ENCODE measurements around the gene GPR32. TPM values are rescaled to one million over a fixed set of nuclear protein-coding genes. Genes with fewer than 3 reads are reported as not detected.

The GPR32 gene
- total and polyA plus RNA-seq, 10 of the 15 experiments (the other 5 are each of a cell fraction or from before 2014, with no cell fraction given) = not detected

DNA sequence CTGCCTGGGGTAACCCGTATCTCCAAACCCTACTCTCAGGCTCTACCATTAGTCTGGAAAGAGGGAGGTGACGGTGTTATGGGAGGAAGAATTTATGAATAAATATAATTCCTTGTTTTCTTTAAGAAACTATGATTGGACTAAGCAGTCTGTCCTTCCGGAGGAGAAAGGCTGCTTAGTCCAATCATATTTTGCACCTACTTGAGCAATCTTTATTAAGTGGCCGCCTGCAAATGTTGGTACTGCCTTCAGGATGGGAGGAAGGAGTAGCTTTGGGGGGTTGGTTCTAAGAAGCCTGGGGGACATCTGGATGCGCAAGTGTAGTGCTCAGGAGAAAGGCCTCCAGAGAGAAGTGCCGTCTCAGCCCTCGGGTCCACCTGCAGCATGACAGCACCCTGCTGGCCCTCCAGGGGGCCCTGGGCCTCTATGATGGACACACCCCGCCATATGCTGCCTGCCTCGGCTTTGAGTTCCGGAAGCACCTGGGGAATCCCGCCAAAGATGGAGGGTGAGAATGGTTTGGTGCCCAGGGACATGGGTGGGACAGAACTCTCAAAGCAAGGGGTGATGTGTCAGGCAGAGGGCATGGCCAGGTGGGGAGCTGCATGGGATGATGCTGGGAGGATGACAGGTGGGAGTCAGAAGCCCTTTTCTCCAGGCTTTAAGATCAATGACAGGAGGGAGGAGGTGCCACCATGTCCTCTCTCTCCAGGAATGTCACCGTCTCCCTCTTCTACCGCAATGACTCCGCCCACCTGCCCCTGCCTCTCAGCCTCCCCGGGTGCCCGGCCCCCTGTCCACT is 24.0 kb downstream of the GPR32 start (continued):
- TF ChIP-seq SUPT20H (IDR thresholded peaks at IDR 0.05; ENCODE audit: borderline replicate concordance, control insufficient read depth, low read depth, low read length) (no peak), CREM (IDR thresholded peaks at IDR 0.05; ENCODE audit: low read depth) (no peak; the same call in 1 of the 2 replicates), SMAD5 (IDR thresholded peaks at IDR 0.05; ENCODE audit: low read depth) (peak; percentile 6; the same call in 1 of the 2 replicates), MTA2 (IDR thresholded peaks at IDR 0.05; ENCODE audit: low read depth) (no peak), HDAC6 (IDR thresholded peaks at IDR 0.05; ENCODE audit: unreplicated experiment) (no peak), WRNIP1 (IDR thresholded peaks at IDR 0.05; ENCODE audit: borderline replicate concordance, low read depth, low read length) (no peak), ZBED1 (IDR thresholded peaks at IDR 0.05; ENCODE audit: borderline replicate concordance) (0 out of 2 replicates have a peak, but pooled peaks have one; percentile 8), IKZF2 (IDR thresholded peaks at IDR 0.05) (no peak), RAD51 (IDR thresholded peaks at IDR 0.05) (no peak)
- TF ChIP-seq, protein P1, sequence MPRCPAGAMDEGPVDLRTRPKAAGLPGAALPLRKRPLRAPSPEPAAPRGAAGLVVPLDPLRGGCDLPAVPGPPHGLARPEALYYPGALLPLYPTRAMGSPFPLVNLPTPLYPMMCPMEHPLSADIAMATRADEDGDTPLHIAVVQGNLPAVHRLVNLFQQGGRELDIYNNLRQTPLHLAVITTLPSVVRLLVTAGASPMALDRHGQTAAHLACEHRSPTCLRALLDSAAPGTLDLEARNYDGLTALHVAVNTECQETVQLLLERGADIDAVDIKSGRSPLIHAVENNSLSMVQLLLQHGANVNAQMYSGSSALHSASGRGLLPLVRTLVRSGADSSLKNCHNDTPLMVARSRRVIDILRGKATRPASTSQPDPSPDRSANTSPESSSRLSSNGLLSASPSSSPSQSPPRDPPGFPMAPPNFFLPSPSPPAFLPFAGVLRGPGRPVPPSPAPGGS (IDR thresholded peaks at IDR 0.05; ENCODE audit: borderline replicate concordance, insufficient read depth, low read depth, low read length, poor library complexity, severe bottlenecking) = no peak
- TF ChIP-seq, protein P2, sequence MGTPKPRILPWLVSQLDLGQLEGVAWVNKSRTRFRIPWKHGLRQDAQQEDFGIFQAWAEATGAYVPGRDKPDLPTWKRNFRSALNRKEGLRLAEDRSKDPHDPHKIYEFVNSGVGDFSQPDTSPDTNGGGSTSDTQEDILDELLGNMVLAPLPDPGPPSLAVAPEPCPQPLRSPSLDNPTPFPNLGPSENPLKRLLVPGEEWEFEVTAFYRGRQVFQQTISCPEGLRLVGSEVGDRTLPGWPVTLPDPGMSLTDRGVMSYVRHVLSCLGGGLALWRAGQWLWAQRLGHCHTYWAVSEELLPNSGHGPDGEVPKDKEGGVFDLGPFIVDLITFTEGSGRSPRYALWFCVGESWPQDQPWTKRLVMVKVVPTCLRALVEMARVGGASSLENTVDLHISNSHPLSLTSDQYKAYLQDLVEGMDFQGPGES (IDR thresholded peaks at IDR 0.05) = no peak
- TF ChIP-seq, protein P3, sequence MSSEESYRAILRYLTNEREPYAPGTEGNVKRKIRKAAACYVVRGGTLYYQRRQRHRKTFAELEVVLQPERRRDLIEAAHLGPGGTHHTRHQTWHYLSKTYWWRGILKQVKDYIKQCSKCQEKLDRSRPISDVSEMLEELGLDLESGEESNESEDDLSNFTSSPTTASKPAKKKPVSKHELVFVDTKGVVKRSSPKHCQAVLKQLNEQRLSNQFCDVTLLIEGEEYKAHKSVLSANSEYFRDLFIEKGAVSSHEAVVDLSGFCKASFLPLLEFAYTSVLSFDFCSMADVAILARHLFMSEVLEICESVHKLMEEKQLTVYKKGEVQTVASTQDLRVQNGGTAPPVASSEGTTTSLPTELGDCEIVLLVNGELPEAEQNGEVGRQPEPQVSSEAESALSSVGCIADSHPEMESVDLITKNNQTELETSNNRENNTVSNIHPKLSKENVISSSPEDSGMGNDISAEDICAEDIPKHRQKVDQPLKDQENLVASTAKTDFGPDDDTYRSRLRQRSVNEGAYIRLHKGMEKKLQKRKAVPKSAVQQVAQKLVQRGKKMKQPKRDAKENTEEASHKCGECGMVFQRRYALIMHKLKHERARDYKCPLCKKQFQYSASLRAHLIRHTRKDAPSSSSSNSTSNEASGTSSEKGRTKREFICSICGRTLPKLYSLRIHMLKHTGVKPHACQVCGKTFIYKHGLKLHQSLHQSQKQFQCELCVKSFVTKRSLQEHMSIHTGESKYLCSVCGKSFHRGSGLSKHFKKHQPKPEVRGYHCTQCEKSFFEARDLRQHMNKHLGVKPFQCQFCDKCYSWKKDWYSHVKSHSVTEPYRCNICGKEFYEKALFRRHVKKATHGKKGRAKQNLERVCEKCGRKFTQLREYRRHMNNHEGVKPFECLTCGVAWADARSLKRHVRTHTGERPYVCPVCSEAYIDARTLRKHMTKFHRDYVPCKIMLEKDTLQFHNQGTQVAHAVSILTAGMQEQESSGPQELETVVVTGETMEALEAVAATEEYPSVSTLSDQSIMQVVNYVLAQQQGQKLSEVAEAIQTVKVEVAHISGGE (CRISPR knock-in tag; IDR thresholded peaks at IDR 0.05) = no peak
- TF ChIP-seq, protein P4, sequence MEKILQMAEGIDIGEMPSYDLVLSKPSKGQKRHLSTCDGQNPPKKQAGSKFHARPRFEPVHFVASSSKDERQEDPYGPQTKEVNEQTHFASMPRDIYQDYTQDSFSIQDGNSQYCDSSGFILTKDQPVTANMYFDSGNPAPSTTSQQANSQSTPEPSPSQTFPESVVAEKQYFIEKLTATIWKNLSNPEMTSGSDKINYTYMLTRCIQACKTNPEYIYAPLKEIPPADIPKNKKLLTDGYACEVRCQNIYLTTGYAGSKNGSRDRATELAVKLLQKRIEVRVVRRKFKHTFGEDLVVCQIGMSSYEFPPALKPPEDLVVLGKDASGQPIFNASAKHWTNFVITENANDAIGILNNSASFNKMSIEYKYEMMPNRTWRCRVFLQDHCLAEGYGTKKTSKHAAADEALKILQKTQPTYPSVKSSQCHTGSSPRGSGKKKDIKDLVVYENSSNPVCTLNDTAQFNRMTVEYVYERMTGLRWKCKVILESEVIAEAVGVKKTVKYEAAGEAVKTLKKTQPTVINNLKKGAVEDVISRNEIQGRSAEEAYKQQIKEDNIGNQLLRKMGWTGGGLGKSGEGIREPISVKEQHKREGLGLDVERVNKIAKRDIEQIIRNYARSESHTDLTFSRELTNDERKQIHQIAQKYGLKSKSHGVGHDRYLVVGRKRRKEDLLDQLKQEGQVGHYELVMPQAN (conservative IDR thresholded peaks at IDR 0.05) = no peak
- TF ChIP-seq, protein P5, sequence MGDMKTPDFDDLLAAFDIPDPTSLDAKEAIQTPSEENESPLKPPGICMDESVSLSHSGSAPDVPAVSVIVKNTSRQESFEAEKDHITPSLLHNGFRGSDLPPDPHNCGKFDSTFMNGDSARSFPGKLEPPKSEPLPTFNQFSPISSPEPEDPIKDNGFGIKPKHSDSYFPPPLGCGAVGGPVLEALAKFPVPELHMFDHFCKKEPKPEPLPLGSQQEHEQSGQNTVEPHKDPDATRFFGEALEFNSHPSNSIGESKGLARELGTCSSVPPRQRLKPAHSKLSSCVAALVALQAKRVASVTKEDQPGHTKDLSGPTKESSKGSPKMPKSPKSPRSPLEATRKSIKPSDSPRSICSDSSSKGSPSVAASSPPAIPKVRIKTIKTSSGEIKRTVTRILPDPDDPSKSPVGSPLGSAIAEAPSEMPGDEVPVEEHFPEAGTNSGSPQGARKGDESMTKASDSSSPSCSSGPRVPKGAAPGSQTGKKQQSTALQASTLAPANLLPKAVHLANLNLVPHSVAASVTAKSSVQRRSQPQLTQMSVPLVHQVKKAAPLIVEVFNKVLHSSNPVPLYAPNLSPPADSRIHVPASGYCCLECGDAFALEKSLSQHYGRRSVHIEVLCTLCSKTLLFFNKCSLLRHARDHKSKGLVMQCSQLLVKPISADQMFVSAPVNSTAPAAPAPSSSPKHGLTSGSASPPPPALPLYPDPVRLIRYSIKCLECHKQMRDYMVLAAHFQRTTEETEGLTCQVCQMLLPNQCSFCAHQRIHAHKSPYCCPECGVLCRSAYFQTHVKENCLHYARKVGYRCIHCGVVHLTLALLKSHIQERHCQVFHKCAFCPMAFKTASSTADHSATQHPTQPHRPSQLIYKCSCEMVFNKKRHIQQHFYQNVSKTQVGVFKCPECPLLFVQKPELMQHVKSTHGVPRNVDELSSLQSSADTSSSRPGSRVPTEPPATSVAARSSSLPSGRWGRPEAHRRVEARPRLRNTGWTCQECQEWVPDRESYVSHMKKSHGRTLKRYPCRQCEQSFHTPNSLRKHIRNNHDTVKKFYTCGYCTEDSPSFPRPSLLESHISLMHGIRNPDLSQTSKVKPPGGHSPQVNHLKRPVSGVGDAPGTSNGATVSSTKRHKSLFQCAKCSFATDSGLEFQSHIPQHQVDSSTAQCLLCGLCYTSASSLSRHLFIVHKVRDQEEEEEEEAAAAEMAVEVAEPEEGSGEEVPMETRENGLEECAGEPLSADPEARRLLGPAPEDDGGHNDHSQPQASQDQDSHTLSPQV (IDR thresholded peaks at IDR 0.05) = no peak
- TF ChIP-seq, protein P6, sequence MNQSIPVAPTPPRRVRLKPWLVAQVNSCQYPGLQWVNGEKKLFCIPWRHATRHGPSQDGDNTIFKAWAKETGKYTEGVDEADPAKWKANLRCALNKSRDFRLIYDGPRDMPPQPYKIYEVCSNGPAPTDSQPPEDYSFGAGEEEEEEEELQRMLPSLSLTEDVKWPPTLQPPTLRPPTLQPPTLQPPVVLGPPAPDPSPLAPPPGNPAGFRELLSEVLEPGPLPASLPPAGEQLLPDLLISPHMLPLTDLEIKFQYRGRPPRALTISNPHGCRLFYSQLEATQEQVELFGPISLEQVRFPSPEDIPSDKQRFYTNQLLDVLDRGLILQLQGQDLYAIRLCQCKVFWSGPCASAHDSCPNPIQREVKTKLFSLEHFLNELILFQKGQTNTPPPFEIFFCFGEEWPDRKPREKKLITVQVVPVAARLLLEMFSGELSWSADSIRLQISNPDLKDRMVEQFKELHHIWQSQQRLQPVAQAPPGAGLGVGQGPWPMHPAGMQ (IDR thresholded peaks at IDR 0.05; ENCODE audit: borderline replicate concordance) = no peak

Measured in GM12878 (cell line).